A549 treated with dexamethasone at 1 μM for 4 hours (cell line): Measurements from ENCODE around the gene ACP4. TPM values are rescaled to one million over a fixed set of nuclear protein-coding genes. Genes with fewer than 3 reads are reported as not detected.

Source experiments
- total RNA-seq: library from RNA; stranded (reverse); fragments of 200-300 nt; extraction: Qiagen RNA extraction; gene quantifications from 5 replicates; pipeline ENCODE4 v1.2.3, GENCODE V29; 2022

The ACP4 gene, protein sequence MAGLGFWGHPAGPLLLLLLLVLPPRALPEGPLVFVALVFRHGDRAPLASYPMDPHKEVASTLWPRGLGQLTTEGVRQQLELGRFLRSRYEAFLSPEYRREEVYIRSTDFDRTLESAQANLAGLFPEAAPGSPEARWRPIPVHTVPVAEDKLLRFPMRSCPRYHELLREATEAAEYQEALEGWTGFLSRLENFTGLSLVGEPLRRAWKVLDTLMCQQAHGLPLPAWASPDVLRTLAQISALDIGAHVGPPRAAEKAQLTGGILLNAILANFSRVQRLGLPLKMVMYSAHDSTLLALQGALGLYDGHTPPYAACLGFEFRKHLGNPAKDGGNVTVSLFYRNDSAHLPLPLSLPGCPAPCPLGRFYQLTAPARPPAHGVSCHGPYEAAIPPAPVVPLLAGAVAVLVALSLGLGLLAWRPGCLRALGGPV
- total RNA-seq, result not detected in 5 replicates

DNA sequence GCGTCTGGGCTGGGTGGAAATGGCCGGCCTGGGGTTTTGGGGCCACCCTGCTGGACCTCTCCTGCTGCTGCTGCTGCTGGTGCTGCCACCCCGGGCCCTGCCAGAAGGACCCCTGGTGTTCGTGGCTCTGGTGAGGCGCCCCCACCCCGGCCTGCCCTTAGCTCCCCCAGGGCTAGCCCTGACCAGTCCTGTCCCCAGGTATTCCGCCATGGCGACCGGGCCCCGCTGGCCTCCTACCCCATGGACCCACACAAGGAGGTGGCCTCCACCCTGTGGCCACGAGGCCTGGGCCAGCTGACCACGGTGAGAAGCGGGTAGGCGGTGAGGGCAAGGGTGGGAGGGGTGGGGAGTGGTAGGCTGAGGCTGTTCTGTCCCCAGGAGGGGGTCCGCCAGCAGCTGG lies at the start of gene ACP4:
Gene ACP4 (plus strand): TSS at position 20 of the 400 bp plus-strand sequence. CDS start 0 bp downstream, at position 20.

GRCh38 chr19:50770164-50770563 lies 20.1 kb upstream of the ACP4 start, which contains the start of gene GPR32:
TSS of gene GPR32 (plus strand) at chr19:50770464. CDS start at chr19:50770601, 137 bp downstream.

DNA sequence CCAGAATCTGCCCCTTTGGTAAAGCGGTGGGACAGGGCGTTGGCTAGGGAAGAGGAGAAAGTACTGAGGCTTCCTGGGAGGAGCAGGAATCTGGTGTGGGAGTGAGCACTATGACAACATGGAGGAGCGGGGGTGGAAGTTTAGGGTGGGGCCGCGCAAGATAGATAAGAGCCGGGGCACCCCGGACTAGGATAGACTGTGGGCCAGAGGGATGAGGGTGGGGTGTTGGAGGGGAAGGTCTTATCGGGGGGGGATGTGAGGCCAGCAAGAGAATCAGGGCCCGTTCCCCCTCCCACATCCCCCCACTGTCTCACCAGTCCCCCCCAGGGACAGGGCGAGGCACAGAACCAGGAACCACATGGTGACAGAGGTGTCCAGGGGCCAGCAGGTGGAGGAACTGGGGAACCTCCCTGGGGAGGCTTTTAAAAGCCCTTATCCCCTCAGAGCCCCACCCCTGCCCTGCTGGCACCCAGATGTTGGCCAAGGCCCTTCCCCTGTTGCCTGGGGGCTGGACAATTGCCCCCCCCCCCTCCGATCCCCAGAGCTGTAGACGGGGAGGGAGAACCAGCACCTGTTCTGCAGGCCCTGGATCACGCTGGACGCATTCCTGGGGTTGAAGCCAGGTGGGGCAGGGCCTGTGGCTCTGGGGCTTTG lies 33.3 kb downstream of the ACP4 start, which contains the start of gene KLK1:
Gene KLK1 (minus strand): TSS at position 399 of the 654 bp plus-strand sequence. CDS start 39 bp downstream, at position 360.

GRCh38 chr19:50833117-50833801 lies 43.0 kb downstream of the ACP4 start, which contains the start of gene KLK15:
TSS of gene KLK15 (minus strand) at chr19:50833574. CDS start at chr19:50831492, 2,082 bp downstream.

Other genes with a start within 250 kb of the ACP4 start
- gene LRRC4B, start 222.0 kb upstream of the ACP4 start, total RNA-seq, result 0.33 to 0.63 TPM (median 0.54 TPM) in 5 replicates
- 0.36 to 0.63 TPM (median 0.59 TPM) in 5 replicates for gene SYT3, start 150.5 kb upstream of the ACP4 start, total RNA-seq
- gene C19orf81, start 141.0 kb upstream of the ACP4 start, total RNA-seq, result 5.2 to 7.6 TPM (median 6.2 TPM) in 5 replicates
- 0.09 to 0.27 TPM (median 0.22 TPM) in 5 replicates for gene SHANK1, start 70.6 kb upstream of the ACP4 start, total RNA-seq
- 6.3 to 10.3 TPM (median 9.4 TPM) in 5 replicates for gene CLEC11A, start 67.1 kb upstream of the ACP4 start, total RNA-seq
- gene GPR32, start 20.0 kb upstream of the ACP4 start, total RNA-seq, result not detected in 5 replicates
- 0.13 to 0.20 TPM (median 0.16 TPM) in 3 of 5 replicates, not detected in the others for gene KLK1, start 33.4 kb downstream of the ACP4 start, total RNA-seq
- not detected in 5 replicates for gene KLK15, start 43.2 kb downstream of the ACP4 start, total RNA-seq
- gene KLK3, start 64.5 kb downstream of the ACP4 start, total RNA-seq, result 0.12 TPM in 1 of 5 replicates, not detected in the others
- gene KLK2, start 83.0 kb downstream of the ACP4 start, total RNA-seq, result 0.16 to 0.22 TPM in 2 of 5 replicates, not detected in the others
- gene KLK4, start 121.0 kb downstream of the ACP4 start, total RNA-seq, result 0.11 to 0.13 TPM in 2 of 5 replicates, not detected in the others
- 0.15 TPM in 1 of 5 replicates, not detected in the others for gene KLK5, start 162.6 kb downstream of the ACP4 start, total RNA-seq
- 0.15 to 0.56 TPM (median 0.21 TPM) in 5 replicates for gene KLK6, start 179.2 kb downstream of the ACP4 start, total RNA-seq
- gene KLK7, start 193.5 kb downstream of the ACP4 start, total RNA-seq, result not detected in 5 replicates
- not detected in 5 replicates for gene KLK8, start 211.2 kb downstream of the ACP4 start, total RNA-seq
- gene KLK10, start 229.3 kb downstream of the ACP4 start, total RNA-seq, result 0.21 to 0.53 TPM (median 0.31 TPM) in 5 replicates
- gene KLK11, start 236.2 kb downstream of the ACP4 start, total RNA-seq, result 0.12 TPM in 1 of 5 replicates, not detected in the others
- not detected in 5 replicates for gene KLK12, start 244.6 kb downstream of the ACP4 start, total RNA-seq